Transverse colon (tissue), 4 donors: ENCODE data around the gene ARL15. TPM values are rescaled to one million over a fixed set of nuclear protein-coding genes. Genes with fewer than 3 reads are reported as not detected.

Experiments used
- DNase-seq: peaks from one replicate; pipeline ENCODE4 v3.0.0-alpha.2; 2019
- H3K27ac ChIP-seq, 4 donors: fragments of 200-600 bp; sonication (generic); 2 replicates each; pipeline ENCODE4 v1.5.1; 2016 to 2018; ENCODE audit warnings: inconsistent platforms in 4 of 4
- H3K27me3 ChIP-seq: fragments of 200-600 bp; sonication (generic); 2 replicates; pipeline ENCODE4 v1.5.1; 2017; ENCODE audit warnings: inconsistent platforms
- H3K36me3 ChIP-seq, 4 donors: fragments of 200-600 bp; sonication (generic); 2 replicates each; pipeline ENCODE4 v1.5.1; 2017 to 2019; ENCODE audit warnings: inconsistent platforms in 4 of 4
- H3K4me1 ChIP-seq, 4 donors: fragments of 200-600 bp; sonication (generic); 2 replicates each; pipeline ENCODE4 v1.5.1; 2017 to 2020; ENCODE audit warnings: inconsistent platforms in 4 of 4
- H3K4me3 ChIP-seq, 4 donors: fragments of 200-600 bp; sonication (generic); 1 replicate in 1 of 4; 2 replicates in 3 of 4; pipeline versions ENCODE4 v1.5.1 to v1.6.1; 2017 to 2019; ENCODE audit warnings: inconsistent platforms in 4 of 4
- H3K9me3 ChIP-seq, 2 donors: fragments of 200-600 bp; sonication (generic); 2 replicates each; pipeline ENCODE4 v1.5.1; 2017 to 2019; ENCODE audit warnings: inconsistent platforms in 2 of 2
- CTCF ChIP-seq, 5 experiments: fragments of 200-600 bp in 3 of 5; fragments of 450-650 bp in 2 of 5; sonication (generic) in 3 of 5; IDR thresholded peaks; 1 replicate in 2 of 5; 2 replicates in 3 of 5; pipeline ENCODE4 v1.5.1; 2016 to 2017; ENCODE audit warnings: antibody characterized with exemption in 5 of 5, inconsistent platforms in 3 of 5, mild to moderate bottlenecking in 2 of 5, moderate library complexity in 1 of 5
- EP300 ChIP-seq: sonication (generic); formaldehyde crosslinking; IDR thresholded peaks from one replicate; pipeline ENCODE4 v1.6.1; 2017; ENCODE audit warnings: antibody characterized with exemption, low read depth
- POLR2A ChIP-seq: fragments of 450-650 bp; IDR thresholded peaks from one replicate; pipeline ENCODE4 v1.6.1; 2016; ENCODE audit warnings: antibody characterized with exemption, mild to moderate bottlenecking, moderate library complexity
- POLR2AphosphoS5 ChIP-seq, 3 donors: sonication (generic); formaldehyde crosslinking; IDR thresholded peaks; one replicate each; pipeline ENCODE4 v1.6.1; 2016; ENCODE audit warnings: antibody characterized with exemption in 3 of 3
- WGBS, 2 donors: methylation state at CpG; one replicate each; pipeline ENCODE4 v1.1.5; 2018; ENCODE audit warnings: low coverage in 1 of 2; 5-methylcytosine and 5-hydroxymethylcytosine counted together
- in situ Hi-C, 4 donors: fragments of 200-750 bp; cut with MboI; loops; one replicate each; pipeline versions ENCODE4 v1.15.0 to v1.15.1; 2017; ENCODE audit warnings: low sequenced_read_pairs in 3 of 4, low pct_ligation_motif_present in 1 of 4, low pct_unique_long_range_greater_than_20kb in 1 of 4
- intact Hi-C: fragments of 100-400 bp; cut with DNase I; formaldehyde crosslinking; loops from one replicate; pipeline ENCODE4 v1.15.1; 2023; ENCODE audit warnings: low total_unique reads
- total RNA-seq, 4 donors: library from RNA; depleted of rRNA; stranded (reverse); fragments of >200 nt; gene quantifications; one replicate each; pipeline ENCODE4 v1.1.0, GENCODE V29; 2016

ARL15 gene
- total RNA-seq, 4 donors from 2014 or later, result 9.0 to 57.1 (median 27.7) TPM

GRCh38 chr5:53902296-53902907 lies 408.0 kb downstream of the ARL15 start:
- Histone ChIP-seq H3K27me3 (no peaks in the 10 kb centered on the region), H3K9me3 (no peaks in the 10 kb centered on the region), H3K4me1 (no peaks in the 10 kb centered on the region), H3K4me3 (no peak overlapping the region), H3K27ac (no peak overlapping the region), H3K36me3 (no peaks in the 10 kb centered on the region)
- intact Hi-C loops, result no loop called here
- in situ Hi-C loops, result no loop called here
- 80 to 87% methylated on average over 6 of the region's 6 CpGs for WGBS, 2 donors
- TF ChIP-seq EP300, result no peak
- no peak for TF ChIP-seq POLR2AphosphoS5 (IDR thresholded peaks at IDR 0.05)
- no peak for TF ChIP-seq POLR2A
- no peak for TF ChIP-seq CTCF (IDR thresholded peaks at IDR 0.05)
- no peak for DNase-seq

GRCh38 chr5:53900677-53901076 lies 409.7 kb downstream of the ARL15 start:
- no peaks in the 10 kb centered on the region for H3K4me1 ChIP-seq
- no peaks in the 10 kb centered on the region for H3K27me3 ChIP-seq
- TF ChIP-seq EP300, result no peak
- no peak for TF ChIP-seq POLR2AphosphoS5 (IDR thresholded peaks at IDR 0.05)
- no peak for TF ChIP-seq POLR2A
- no peak for TF ChIP-seq CTCF (IDR thresholded peaks at IDR 0.05)
- no peak overlapping the region for H3K27ac ChIP-seq
- in situ Hi-C loops, result no loop called here
- intact Hi-C loops, result no loop called here
- H3K36me3 ChIP-seq, result no peaks in the 10 kb centered on the region
- DNase-seq, result no peak
- H3K9me3 ChIP-seq, result no peaks in the 10 kb centered on the region
- H3K4me3 ChIP-seq, result no peak overlapping the region
- 65 to 66% methylated on average over 2 of the region's 2 CpGs for WGBS, 2 donors

- 71 to 83% methylated on average over 3 of the region's 3 CpGs for WGBS, 2 donors
- Histone ChIP-seq H3K4me1 (peaks cover 0 to 3% (median 0%) of the 10 kb centered on the region in 4 donors), H3K36me3 (no peaks in the 10 kb centered on the region), H3K27ac (no peak overlapping the region), H3K27me3 (no peaks in the 10 kb centered on the region), H3K9me3 (no peaks in the 10 kb centered on the region), H3K4me3 (no peak overlapping the region)
- TF ChIP-seq EP300 (no peak), CTCF (IDR thresholded peaks at IDR 0.05) (no peak), POLR2A (no peak), POLR2AphosphoS5 (IDR thresholded peaks at IDR 0.05) (no peak)
- intact Hi-C loops, result no loop called here
- no peak for DNase-seq
- in situ Hi-C loops, result no loop called here
Observed at GRCh38 chr5:53895091-53895683, 415.2 kb downstream of the ARL15 start.

- no peak overlapping the region for H3K27ac ChIP-seq
- no peak overlapping the region for H3K4me3 ChIP-seq
- H3K9me3 ChIP-seq, result no peaks in the 10 kb centered on the region
- no peak for TF ChIP-seq POLR2AphosphoS5 (IDR thresholded peaks at IDR 0.05)
- no peak for TF ChIP-seq CTCF (IDR thresholded peaks at IDR 0.05)
- no peak for TF ChIP-seq POLR2A
- TF ChIP-seq EP300, result no peak
- H3K4me1 ChIP-seq, result peaks cover 0 to 3% (median 0%) of the 10 kb centered on the region in 4 donors
- in situ Hi-C loops (no loop called here), intact Hi-C loops (no loop called here)
- 73% methylated on average over 1 of the region's 1 CpG; no CpG with 5 or more reads in 1 of the 2 donors for WGBS, 2 donors
- DNase-seq, result no peak
- no peaks in the 10 kb centered on the region for H3K27me3 ChIP-seq
- no peaks in the 10 kb centered on the region for H3K36me3 ChIP-seq
Observed at GRCh38 chr5:53893626-53894025, 416.7 kb downstream of the ARL15 start.
